Spleen (tissue), 7 donors: ENCODE measurements around the gene CRK.
A peak's percentile ranks its signal among the peaks of the same experiment; 100 is the strongest.

Experiments used
- CTCF ChIP-seq, 11 experiments: fragments of 200-600 bp in 7 of 11; fragments of 450-650 bp in 4 of 11; sonication (generic) in 4 of 11; IDR thresholded peaks in 8 of 11; conservative IDR thresholded peaks in 3 of 11; 1 replicate in 7 of 11; 2 replicates in 4 of 11; pipeline versions ENCODE4 v1.4.0 to v1.8.0; 2016 to 2021; ENCODE audit warnings: antibody characterized with exemption in 11 of 11, inconsistent platforms in 4 of 11, mild to moderate bottlenecking in 1 of 11
- POLR2A ChIP-seq, 3 donors: fragments of 450-650 bp; IDR thresholded peaks; one replicate each; pipeline ENCODE4 v1.5.1; 2017; ENCODE audit warnings: antibody characterized with exemption in 3 of 3, mild to moderate bottlenecking in 1 of 3
- POLR2AphosphoS5 ChIP-seq, 3 donors: sonication (generic); formaldehyde crosslinking; IDR thresholded peaks; one replicate each; pipeline ENCODE4 v1.5.1; 2017; ENCODE audit warnings: antibody characterized with exemption in 3 of 3
- donor health status: DM: no; HTN: no; CAD: no; lungs with moderate emphysema.
- donor health status: DM: no; HTN: no; CAD: no.
- donor health status: DM: no; HTN: no; CAD: no.

- TF ChIP-seq POLR2A (IDR thresholded peaks at IDR 0.05): no peak
- no peak for TF ChIP-seq CTCF (IDR thresholded peaks at IDR 0.05 in 8 of 11, conservative IDR thresholded peaks at IDR 0.05 in 3 of 11)
- peak in 1 of 3 donors; percentile 40 for TF ChIP-seq POLR2AphosphoS5 (IDR thresholded peaks at IDR 0.05)
Observed at GRCh38 chr17:1497831-1498230, 41.8 kb upstream of the CRK start.
